Prostate gland (tissue), 2 donors: ENCODE data around the gene CAPN13.

Experiments used
- CTCF ChIP-seq, 4 experiments: fragments of 200-600 bp in 2 of 4; fragments of 450-650 bp in 2 of 4; sonication (generic) in 2 of 4; IDR thresholded peaks; 1 replicate in 3 of 4; 2 replicates in 1 of 4; pipeline ENCODE4 v1.5.1; 2016 to 2019; ENCODE audit warnings: antibody characterized with exemption in 4 of 4, mild to moderate bottlenecking in 2 of 4, moderate library complexity in 2 of 4
- POLR2A ChIP-seq: fragments of 450-650 bp; IDR thresholded peaks from one replicate; pipeline ENCODE4 v1.6.1; 2016; ENCODE audit warnings: antibody characterized with exemption, mild to moderate bottlenecking
- POLR2AphosphoS5 ChIP-seq: sonication (generic); formaldehyde crosslinking; IDR thresholded peaks from one replicate; pipeline ENCODE4 v1.6.1; 2017; ENCODE audit warnings: antibody characterized with exemption

GRCh38 chr2:30772021-30772705 is 35.1 kb downstream of the CAPN13 start:
- no peak for TF ChIP-seq CTCF (IDR thresholded peaks at IDR 0.05)
- TF ChIP-seq POLR2A: no peak
- TF ChIP-seq POLR2AphosphoS5: no peak
